HG03159 (cell line): ENCODE data around the gene CCDC33.

ENCODE experiments used
- ATAC-seq: cut with Tn5 transposase; IDR thresholded peaks from one replicate; pipeline ENCODE4 v1.9.1; 2021; ENCODE audit warnings: mild to moderate bottlenecking, moderate library complexity; ENCODE audit not compliant: unreplicated experiment

CCDC33 gene

GRCh38 chr15:74208901-74209559 is 27.1 kb upstream of the CCDC33 start:
- no peak for ATAC-seq

- no peak for ATAC-seq
These were observed 26.6 kb upstream of the CCDC33 start for GRCh38 chr15:74209560-74209958.

- ATAC-seq: no peak
These were observed 26.0 kb upstream of the CCDC33 start for GRCh38 chr15:74209997-74210671.

- no peak for ATAC-seq
These were observed 25.4 kb upstream of the CCDC33 start for GRCh38 chr15:74210729-74211128.

- ATAC-seq: no peak
These were observed 24.5 kb upstream of the CCDC33 start for GRCh38 chr15:74211656-74212055.

GRCh38 chr15:74212494-74212893 is 23.6 kb upstream of the CCDC33 start:
- no peak for ATAC-seq

- ATAC-seq: no peak
These were observed 22.3 kb upstream of the CCDC33 start for GRCh38 chr15:74213858-74214284.

GRCh38 chr15:74214324-74215021 is 21.7 kb upstream of the CCDC33 start:
- no peak for ATAC-seq

- no peak for ATAC-seq
These were observed 20.2 kb upstream of the CCDC33 start for GRCh38 chr15:74215958-74216357.

GRCh38 chr15:74216949-74217348 is 19.2 kb upstream of the CCDC33 start:
- ATAC-seq: no peak

- no peak for ATAC-seq
These were observed 17.9 kb upstream of the CCDC33 start for GRCh38 chr15:74217907-74218885.

- ATAC-seq: no peak
These were observed 15.5 kb upstream of the CCDC33 start for GRCh38 chr15:74220475-74221248.

GRCh38 chr15:74221399-74222239 is 14.5 kb upstream of the CCDC33 start:
- ATAC-seq: no peak

- no peak for ATAC-seq
These were observed 13.6 kb upstream of the CCDC33 start for GRCh38 chr15:74222240-74223119.

- no peak for ATAC-seq
These were observed 10.2 kb upstream of the CCDC33 start for GRCh38 chr15:74225928-74226327.

GRCh38 chr15:74226761-74227540 is 9.2 kb upstream of the CCDC33 start:
- no peak for ATAC-seq

GRCh38 chr15:74227968-74228722 is 8.0 kb upstream of the CCDC33 start:
- no peak for ATAC-seq
